Measurements from ENCODE around the gene NALCN.

Gene NALCN

GRCh38 chr13:101384929-101385328, 31.4 kb downstream of the NALCN start:
- no peak for TF ChIP-seq CTCF (IDR thresholded peaks at IDR 0.05; ENCODE audit: extremely low read depth, missing control alignments)
- no peak for DNase-seq (ENCODE audit: low spot score)

DNA sequence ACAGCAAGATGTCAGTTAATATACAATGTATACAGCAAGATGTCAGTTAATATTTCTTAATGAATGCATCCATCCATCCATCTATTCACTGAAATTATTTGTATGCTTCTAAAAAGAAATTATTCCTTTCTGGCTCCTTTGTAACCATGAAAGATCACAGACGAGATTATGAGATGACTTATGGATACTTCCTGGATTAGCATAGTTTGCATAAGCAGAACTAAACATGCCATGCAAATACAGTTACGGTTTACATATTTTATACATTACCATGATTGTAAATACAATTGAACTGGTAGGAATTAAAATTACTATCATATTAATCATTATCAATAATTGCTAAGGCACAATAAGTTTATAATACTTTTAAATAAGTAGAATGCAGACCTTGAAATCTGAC, 32.7 kb downstream of the NALCN start:
- no peak for DNase-seq (ENCODE audit: low spot score)

DNA sequence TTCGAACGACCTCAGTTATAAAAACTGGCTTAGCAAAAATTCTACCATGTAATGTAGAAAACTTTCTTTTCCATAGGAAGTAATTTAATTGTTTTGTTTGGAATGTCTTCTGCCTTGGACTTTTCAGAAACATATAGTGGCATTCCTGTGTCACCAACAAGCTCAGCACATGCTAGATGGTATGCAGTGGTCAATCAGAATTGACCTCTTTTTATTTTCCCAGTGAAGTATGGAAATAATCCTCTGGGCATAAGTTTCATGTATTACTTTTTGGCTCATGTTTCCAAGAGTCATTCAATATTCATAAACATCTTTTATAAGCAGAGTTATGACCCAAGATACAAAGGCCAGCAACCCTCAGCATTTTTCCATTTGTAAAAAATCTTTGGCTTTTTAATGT, 33.6 kb downstream of the NALCN start:
- no peak for DNase-seq (ENCODE audit: low spot score)
- TF ChIP-seq CTCF (IDR thresholded peaks at IDR 0.05; ENCODE audit: extremely low read depth, missing control alignments): no peak

More for the DNA sequence above, 32.7 kb downstream of the NALCN start:
- no peak for TF ChIP-seq CTCF (IDR thresholded peaks at IDR 0.05; ENCODE audit: extremely low read depth, missing control alignments)

DNA sequence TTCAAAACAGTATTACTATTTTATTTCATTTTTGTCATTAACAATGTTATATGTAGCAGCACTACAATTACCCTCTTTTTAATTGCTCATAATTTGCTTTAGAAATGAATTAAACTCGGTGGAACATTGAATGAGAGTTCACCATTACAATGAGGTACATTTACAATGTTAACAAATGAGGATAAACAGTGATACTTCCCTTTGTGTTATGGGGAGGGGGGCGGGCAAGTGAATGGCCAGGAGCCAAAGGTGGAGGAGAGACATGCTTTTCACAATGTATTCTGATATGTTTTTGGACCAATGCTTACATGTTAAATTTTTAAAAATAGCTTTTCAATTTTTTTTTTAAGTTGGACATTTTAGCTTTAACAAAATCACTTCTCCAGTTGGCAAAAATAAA, 34.2 kb downstream of the NALCN start:
- TF ChIP-seq CTCF (IDR thresholded peaks at IDR 0.05; ENCODE audit: extremely low read depth, missing control alignments): no peak
- no peak for DNase-seq (ENCODE audit: low spot score)

DNA sequence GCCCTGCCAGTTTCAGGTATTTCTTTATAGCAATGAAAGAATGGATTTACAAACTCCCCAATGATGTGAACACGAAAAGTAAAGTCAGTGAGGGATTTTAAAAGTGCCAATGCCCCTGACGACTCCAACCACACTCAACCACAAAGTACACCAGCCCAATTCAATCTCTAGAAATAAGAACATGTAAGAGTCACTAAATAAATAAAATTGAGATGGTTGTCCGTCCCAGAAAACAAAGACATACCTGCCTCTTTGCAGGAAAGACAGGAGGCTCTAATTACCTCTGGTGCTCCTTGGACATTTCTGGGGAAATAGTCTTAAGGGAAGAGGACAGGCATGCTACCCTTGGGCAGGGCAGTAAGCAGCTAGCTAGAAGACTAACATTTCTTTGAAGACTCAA, 55.8 kb downstream of the NALCN start:
- no peak for TF ChIP-seq CTCF (IDR thresholded peaks at IDR 0.05; ENCODE audit: extremely low read depth, missing control alignments)
- no peak for DNase-seq (ENCODE audit: low spot score)

DNA sequence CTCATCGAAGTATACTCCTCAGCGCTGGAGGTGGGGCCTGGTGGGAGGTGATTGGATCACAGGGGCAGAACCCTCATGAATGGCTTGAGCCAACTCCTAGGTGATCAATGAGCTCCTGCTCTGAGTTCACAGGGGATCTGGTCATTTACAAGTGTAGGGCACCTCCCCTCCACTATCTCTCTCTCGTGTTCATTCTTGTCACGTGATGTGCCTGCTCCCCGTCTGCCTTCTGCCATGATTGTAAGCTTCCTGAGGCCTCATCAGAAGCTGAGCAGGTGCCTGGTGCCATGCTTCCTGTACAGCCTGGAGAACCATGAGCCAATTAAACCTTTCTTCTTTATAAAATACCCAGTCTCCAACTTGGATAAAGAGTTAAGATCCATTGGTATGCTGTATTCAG, 61.4 kb downstream of the NALCN start:
- TF ChIP-seq CTCF (IDR thresholded peaks at IDR 0.05; ENCODE audit: extremely low read depth, missing control alignments): no peak
- no peak for DNase-seq (ENCODE audit: low spot score)

GRCh38 chr13:101346942-101347728, 69.2 kb downstream of the NALCN start:
- DNase-seq (ENCODE audit: low spot score): no peak
- no peak for TF ChIP-seq CTCF (IDR thresholded peaks at IDR 0.05; ENCODE audit: extremely low read depth, missing control alignments)
